Right lobe of liver (tissue), 6 donors: ENCODE results near the gene CDCA4. TPM values are rescaled to one million over a fixed set of nuclear protein-coding genes. Genes with fewer than 3 reads are reported as not detected.
A peak's percentile ranks its signal among the peaks of the same experiment; 100 is the strongest.

ENCODE experiments used
- ATAC-seq, 4 donors: fragments of 200-7000 bp; cut with Tn5 transposase; one replicate each; pipeline ENCODE4 v1.9.1; 2020; ENCODE audit warnings: mild to moderate bottlenecking in 4 of 4, moderate library complexity in 4 of 4
- DNase-seq, 3 donors: peaks; one replicate each; pipeline ENCODE4 v3.0.0-alpha.2; 2020
- H3K27ac ChIP-seq, 3 donors: fragments of 200-600 bp; one replicate each; pipeline ENCODE4 v1.8.0; 2022
- H3K27me3 ChIP-seq, 2 donors: fragments of 200-600 bp; one replicate each; pipeline ENCODE4 v1.8.0; 2022
- H3K36me3 ChIP-seq, 4 donors: fragments of 200-600 bp; sonication (generic) in 1 of 4; one replicate each; pipeline versions ENCODE4 v1.5.1 to v1.8.0; 2017 to 2022; ENCODE audit warnings: control low read depth in 1 of 4
- H3K4me1 ChIP-seq, 4 donors: fragments of 200-600 bp; sonication (generic) in 1 of 4; one replicate each; pipeline versions ENCODE4 v1.5.1 to v1.8.0; 2017 to 2022; ENCODE audit warnings: control low read depth in 1 of 4
- H3K4me3 ChIP-seq, 3 donors: fragments of 200-600 bp; one replicate each; pipeline ENCODE4 v1.8.0; 2022
- H3K9me3 ChIP-seq, 4 donors: fragments of 200-600 bp; sonication (generic) in 1 of 4; one replicate each; pipeline versions ENCODE4 v1.5.1 to v1.8.0; 2017 to 2022; ENCODE audit warnings: control low read depth in 1 of 4
- CTCF ChIP-seq, 4 donors: fragments of 200-600 bp in 3 of 4; fragments of 450-650 bp in 1 of 4; IDR thresholded peaks; one replicate each; pipeline versions ENCODE4 v1.5.1 to v1.8.0; 2016 to 2022; ENCODE audit warnings: antibody characterized with exemption in 4 of 4, mild to moderate bottlenecking in 2 of 4
- POLR2A ChIP-seq: fragments of 450-650 bp; IDR thresholded peaks from one replicate; pipeline ENCODE4 v1.6.1; 2017; ENCODE audit warnings: antibody characterized with exemption, mild to moderate bottlenecking
- WGBS: methylation state at CpG from one replicate; pipeline ENCODE4 v1.1.6; 2018; ENCODE audit warnings: low coverage, low lambda C conversion rate; ENCODE audit not compliant: insufficient coverage; ENCODE audit errors: missing lambda C conversion rate; 5-methylcytosine and 5-hydroxymethylcytosine counted together
- intact Hi-C, 2 donors: fragments of 100-400 bp; cut with DNase I; formaldehyde crosslinking; loops; one replicate each; pipeline versions ENCODE4 v1.11.2 to v1.14.1; 2022
- total RNA-seq, 6 experiments: library from RNA; depleted of rRNA in 2 of 6; stranded (reverse); fragments of >200 nt in 2 of 6; fragmentation: NEBNext Ultra II Directional in 3 of 6; extraction: Animal tissue kit (Norgen Biotek cat#: 25700) in 3 of 6; gene quantifications; one replicate each; pipeline versions ENCODE4 v1.1.0 to v1.2.4, GENCODE V29; 2016 to 2023
- donor health status: DM: no; HTN: yes; CAD: no.
- donor health status: DM: no; HTN: no; CAD: no.
- donor health status: DM: no; HTN: no; CAD: no.
- donor health status: DM: no; HTN: yes; CAD: no.
- donor health status: DM: no; HTN: yes; CAD: no.

Gene CDCA4
- total RNA-seq, 6 experiments from 2014 or later, result 0.90 to 3.5 (median 1.7) TPM

- H3K4me1 ChIP-seq, result peaks cover 0 to 23% (median 1%) of the 10 kb centered on the region in 4 donors
- ATAC-seq (no peak), DNase-seq (peak; percentile 37 to 56 (median 40))
- 25% methylated on average over 3 of the region's 23 CpGs for WGBS
- H3K9me3 ChIP-seq, result no peaks in the 10 kb centered on the region
- no peak for TF ChIP-seq CTCF (IDR thresholded peaks at IDR 0.05)
- no peak for TF ChIP-seq POLR2A
- no peaks in the 10 kb centered on the region for H3K27me3 ChIP-seq
- intact Hi-C loops, result no loop called here
- no peak overlapping the region for H3K27ac ChIP-seq
- no peak overlapping the region for H3K4me3 ChIP-seq
- H3K36me3 ChIP-seq, result no peaks in the 10 kb centered on the region
Observed at GRCh38 chr14:104973385-104974145, 47.3 kb downstream of the CDCA4 start.

- peaks cover 0 to 24% (median 1%) of the 10 kb centered on the region in 4 donors for H3K4me1 ChIP-seq
- ATAC-seq (peak in 1 of 4 donors; percentile 2), DNase-seq (peak in 1 of 3 donors; percentile 41)
- H3K9me3 ChIP-seq, result no peaks in the 10 kb centered on the region
- no peak overlapping the region for H3K4me3 ChIP-seq
- H3K27me3 ChIP-seq, result no peaks in the 10 kb centered on the region
- WGBS, result 46% methylated on average over 11 of the region's 12 CpGs
- no peak overlapping the region for H3K27ac ChIP-seq
- TF ChIP-seq CTCF (IDR thresholded peaks at IDR 0.05), result no peak
- TF ChIP-seq POLR2A, result no peak
- intact Hi-C loops, result no loop called here
- H3K36me3 ChIP-seq, result no peaks in the 10 kb centered on the region
Observed at GRCh38 chr14:104973135-104973384, 47.8 kb downstream of the CDCA4 start.

- Histone ChIP-seq H3K27me3 (no peaks in the 10 kb centered on the region), H3K4me3 (no peak overlapping the region), H3K4me1 (peaks cover 0 to 25% (median 1%) of the 10 kb centered on the region in 4 donors), H3K9me3 (no peaks in the 10 kb centered on the region), H3K36me3 (no peaks in the 10 kb centered on the region), H3K27ac (no peak overlapping the region)
- ATAC-seq, result peak in 1 of 4 donors; percentile 43
- WGBS, result 32% methylated on average over 5 of the region's 28 CpGs
- peak; percentile 39 to 55 (median 50) for DNase-seq
- intact Hi-C loops, result no loop called here
- TF ChIP-seq CTCF (IDR thresholded peaks at IDR 0.05) (no peak), POLR2A (no peak)
Observed at GRCh38 chr14:104972301-104973134, 48.4 kb downstream of the CDCA4 start.

GRCh38 chr14:104971447-104972240 lies 49.2 kb downstream of the CDCA4 start:
- Histone ChIP-seq H3K4me1 (peaks cover 0 to 20% (median 1%) of the 10 kb centered on the region in 4 donors), H3K9me3 (no peaks in the 10 kb centered on the region), H3K36me3 (no peaks in the 10 kb centered on the region), H3K27me3 (no peaks in the 10 kb centered on the region), H3K4me3 (no peak overlapping the region), H3K27ac (no peak overlapping the region)
- WGBS, result 80% methylated on average over 4 of the region's 12 CpGs
- ATAC-seq, result no peak
- DNase-seq, result peak in 1 of 3 donors; percentile 51
- intact Hi-C loops, result no loop called here
- no peak for TF ChIP-seq POLR2A
- TF ChIP-seq CTCF (IDR thresholded peaks at IDR 0.05), result no peak
